SH-SY5Y (cell line): ENCODE data around the gene CHST9.

Experiments
- GATA2 ChIP-seq: IDR thresholded peaks from 2 replicates; pipeline ENCODE4 v1.6.1; 2011; ENCODE audit warnings: mild to moderate bottlenecking, low read depth, low read length
- GATA3 ChIP-seq: IDR thresholded peaks from 2 replicates; pipeline ENCODE4 v1.6.1; 2011; ENCODE audit warnings: low read depth, mild to moderate bottlenecking, low read length, moderate library complexity

CHST9 gene, protein sequence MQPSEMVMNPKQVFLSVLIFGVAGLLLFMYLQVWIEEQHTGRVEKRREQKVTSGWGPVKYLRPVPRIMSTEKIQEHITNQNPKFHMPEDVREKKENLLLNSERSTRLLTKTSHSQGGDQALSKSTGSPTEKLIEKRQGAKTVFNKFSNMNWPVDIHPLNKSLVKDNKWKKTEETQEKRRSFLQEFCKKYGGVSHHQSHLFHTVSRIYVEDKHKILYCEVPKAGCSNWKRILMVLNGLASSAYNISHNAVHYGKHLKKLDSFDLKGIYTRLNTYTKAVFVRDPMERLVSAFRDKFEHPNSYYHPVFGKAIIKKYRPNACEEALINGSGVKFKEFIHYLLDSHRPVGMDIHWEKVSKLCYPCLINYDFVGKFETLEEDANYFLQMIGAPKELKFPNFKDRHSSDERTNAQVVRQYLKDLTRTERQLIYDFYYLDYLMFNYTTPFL

DNA sequence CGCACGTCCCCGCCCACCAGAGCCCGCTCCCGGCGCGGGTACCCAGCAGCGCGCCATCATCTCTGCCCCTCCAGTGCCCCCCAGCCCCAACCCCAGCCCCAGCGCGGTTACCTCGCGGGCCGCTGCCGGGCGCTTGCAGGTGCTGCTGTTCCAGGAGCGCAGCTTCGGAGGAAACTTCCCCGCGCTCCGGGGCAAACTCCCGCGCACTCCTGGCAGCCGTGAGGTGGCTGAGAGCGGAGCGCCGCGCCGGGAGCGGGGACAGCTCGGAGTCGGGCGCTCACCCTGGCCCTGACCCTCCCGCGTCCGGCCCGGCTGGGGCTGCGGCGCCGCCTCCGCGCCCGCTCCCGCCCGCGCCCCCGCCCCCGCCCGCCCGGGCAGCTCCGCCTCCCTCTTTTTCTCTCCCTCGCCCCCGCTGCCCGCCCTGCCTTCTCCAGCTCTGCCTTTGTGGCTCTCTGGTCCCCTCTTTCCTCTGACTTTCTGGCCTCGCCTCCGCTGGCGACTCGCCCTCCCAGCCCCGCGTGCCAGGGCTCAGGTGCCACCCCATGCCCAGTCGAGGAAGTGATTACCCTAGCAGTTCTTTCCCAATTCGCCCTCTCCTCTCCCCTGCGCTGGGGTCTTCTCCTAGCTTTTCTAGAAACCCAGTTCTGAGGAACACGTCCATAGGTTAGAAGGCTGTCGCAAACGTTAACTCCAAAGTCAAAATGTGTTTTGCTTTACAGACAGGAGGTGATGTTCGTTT lies at the start of gene CHST9:
TSS of gene CHST9 (minus strand) at position 284 of the 739 bp plus-strand sequence. CDS start 42,499 bp downstream, outside the sequence.
- no peak for TF ChIP-seq GATA2

GRCh38 chr18:27227721-27228120 lies 42.6 kb upstream of the CHST9 start:
- no peak for TF ChIP-seq GATA2
- no peak for TF ChIP-seq GATA3

GRCh38 chr18:27226556-27227075 lies 41.5 kb upstream of the CHST9 start:
- TF ChIP-seq GATA2: no peak
- no peak for TF ChIP-seq GATA3

- TF ChIP-seq GATA3 (no peak), GATA2 (no peak)
Measured at GRCh38 chr18:27225947-27226481, 40.9 kb upstream of the CHST9 start.

GRCh38 chr18:27223526-27224291 lies 38.6 kb upstream of the CHST9 start:
- TF ChIP-seq GATA2: no peak
- no peak for TF ChIP-seq GATA3

GRCh38 chr18:27214831-27215230 lies 29.7 kb upstream of the CHST9 start:
- TF ChIP-seq GATA3 (no peak), GATA2 (no peak)

DNA sequence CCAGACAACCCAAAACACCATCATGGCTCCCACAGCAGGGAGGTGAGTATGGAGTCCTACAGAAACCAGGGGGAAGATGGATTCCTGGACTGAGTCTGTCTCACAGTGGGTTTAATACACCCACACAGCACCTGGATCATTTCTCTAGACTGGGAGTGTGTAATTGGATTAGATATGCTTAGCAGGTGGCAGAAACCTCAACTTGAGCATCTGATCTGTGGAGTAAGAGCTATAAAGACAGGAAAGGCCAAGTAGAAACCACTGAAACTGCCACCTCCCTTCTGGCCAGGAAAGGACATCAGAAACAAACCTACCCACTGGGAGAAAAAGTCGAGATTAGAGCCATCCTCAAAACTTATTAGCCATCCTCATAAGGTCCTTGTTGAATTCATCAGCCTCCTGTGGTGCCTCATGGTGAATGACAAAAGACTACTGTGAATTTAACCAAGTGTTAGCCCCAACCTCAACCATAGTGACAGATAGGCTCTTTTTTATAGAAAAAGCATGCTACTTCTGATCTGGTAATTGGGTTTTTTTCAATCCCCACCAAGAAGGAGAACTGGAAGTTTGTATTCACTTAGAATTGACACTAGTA lies 28.1 kb upstream of the CHST9 start:
- TF ChIP-seq GATA2 (no peak), GATA3 (no peak)

- no peak for TF ChIP-seq GATA3
- TF ChIP-seq GATA2: no peak
Measured at GRCh38 chr18:27211569-27211968, 26.5 kb upstream of the CHST9 start.

- TF ChIP-seq GATA2 (no peak), GATA3 (no peak)
Measured at GRCh38 chr18:27206411-27206810, 21.3 kb upstream of the CHST9 start.

DNA sequence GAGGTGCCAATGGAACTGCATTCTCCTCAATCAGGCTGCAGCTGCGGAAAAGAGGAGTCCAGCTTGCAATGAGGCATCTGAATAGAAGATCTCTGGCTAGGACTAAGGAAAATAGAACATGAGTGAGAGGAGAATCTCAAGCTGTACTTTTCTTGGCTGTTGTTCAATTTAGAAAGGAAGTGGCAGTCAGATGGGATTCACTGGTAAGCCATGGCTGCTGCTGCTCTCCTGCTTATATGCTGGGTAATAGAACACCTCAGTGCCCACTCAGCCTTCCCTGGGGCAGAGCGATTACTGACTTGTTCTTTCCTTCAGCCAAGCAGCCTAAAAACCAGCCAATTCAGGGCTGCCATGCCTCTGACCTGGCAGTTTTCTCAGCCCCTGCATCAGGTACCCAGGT lies 17.6 kb upstream of the CHST9 start:
- TF ChIP-seq GATA2 (no peak), GATA3 (no peak)

DNA sequence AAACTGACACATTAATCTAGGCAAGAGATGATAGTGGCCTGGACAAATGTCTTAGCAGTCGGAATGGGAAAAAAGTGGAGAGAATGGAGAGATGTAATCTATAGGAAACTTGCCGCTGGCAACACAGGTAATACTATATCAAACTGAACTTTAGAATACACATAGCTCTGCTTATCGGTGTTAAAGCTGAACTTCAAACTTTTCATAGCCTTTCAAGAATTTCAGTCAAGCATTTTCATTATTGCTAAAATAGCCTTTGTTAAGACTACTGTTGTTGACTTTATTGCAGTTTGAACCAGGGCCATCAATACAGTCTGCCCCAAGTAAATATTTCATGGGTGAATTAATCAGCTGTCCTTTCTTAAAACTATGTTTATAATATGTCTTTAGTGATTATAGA lies 12.9 kb upstream of the CHST9 start:
- TF ChIP-seq GATA2 (no peak), GATA3 (no peak)

DNA sequence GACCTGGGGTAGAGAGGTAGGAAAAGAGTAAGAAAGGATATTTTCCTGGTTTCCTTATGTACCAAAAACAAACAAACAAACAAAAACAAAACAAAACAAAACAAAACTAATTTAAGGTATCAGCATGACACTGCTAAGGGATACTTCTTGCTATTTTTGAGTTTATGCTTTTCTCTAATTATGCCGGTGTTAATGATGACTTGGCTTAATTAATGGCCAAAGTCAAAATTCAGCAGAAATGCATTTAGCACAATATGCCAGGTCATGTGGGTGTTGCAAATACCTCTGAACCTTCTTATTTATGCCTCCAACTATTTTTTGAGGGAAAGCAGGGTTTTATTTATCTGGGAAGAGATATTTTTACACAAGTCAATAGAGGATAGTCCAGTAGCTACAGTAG lies 3.2 kb upstream of the CHST9 start:
- TF ChIP-seq GATA3 (no peak), GATA2 (no peak)

DNA sequence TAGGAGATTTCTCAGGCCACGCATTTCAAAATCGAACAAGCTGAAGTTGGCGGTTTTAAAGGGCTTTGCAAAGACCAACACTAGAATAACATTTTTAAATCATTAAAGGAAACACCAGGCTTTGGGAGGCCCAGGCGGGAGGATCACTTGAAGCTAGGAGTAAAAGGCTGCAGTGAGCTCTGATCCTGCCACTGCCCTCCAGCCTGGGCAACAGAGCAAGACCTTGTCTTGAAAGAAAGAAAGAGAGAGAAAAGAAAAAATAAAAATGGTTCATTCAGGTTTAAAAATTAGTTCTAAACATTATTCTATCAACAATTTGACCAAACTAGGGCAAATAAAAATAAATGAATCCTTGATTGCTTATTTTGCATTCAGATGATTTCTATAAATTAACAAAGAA lies 789 bp upstream of the CHST9 start:
- no peak for TF ChIP-seq GATA2
- no peak for TF ChIP-seq GATA3
